Measurements from ENCODE around the gene RBMXL2. TPM values are rescaled to one million over a fixed set of nuclear protein-coding genes. Genes with fewer than 3 reads are reported as not detected.

Gene RBMXL2
- total RNA-seq, 4 donors from 2014 or later = not detected

DNA sequence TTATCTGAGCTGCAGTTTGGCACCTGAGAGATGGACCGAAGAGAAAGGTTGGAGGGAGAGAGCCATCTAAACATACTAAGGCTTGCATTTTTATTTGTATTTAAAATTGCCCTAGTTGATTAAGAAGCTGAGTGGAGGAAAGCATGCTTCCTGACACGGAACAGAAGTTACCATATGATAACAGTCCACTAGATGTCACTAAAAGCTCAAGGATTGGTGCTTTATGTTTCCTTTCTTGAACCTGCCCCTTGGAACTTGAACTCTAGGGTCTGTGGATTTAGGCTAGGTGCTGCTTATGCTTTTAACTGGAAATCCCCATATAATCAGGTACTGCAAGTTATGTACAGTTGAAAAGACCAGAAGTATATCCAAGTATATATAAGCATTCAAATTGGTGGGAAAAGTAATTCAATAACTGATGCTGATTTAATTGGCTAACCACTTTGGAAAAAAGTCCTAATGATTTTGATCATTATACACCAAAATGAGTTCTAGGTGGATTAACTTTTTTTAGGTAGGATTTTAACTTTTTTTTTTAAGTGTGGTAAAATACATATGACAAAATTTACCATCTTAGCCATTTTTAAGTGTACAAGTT lies 9.5 kb downstream of the RBMXL2 start:
- no peaks in the 10 kb centered on the region for H3K36me3 ChIP-seq
- TF ChIP-seq POLR2A (IDR thresholded peaks at IDR 0.05) = no peak
- TF ChIP-seq, protein P1, sequence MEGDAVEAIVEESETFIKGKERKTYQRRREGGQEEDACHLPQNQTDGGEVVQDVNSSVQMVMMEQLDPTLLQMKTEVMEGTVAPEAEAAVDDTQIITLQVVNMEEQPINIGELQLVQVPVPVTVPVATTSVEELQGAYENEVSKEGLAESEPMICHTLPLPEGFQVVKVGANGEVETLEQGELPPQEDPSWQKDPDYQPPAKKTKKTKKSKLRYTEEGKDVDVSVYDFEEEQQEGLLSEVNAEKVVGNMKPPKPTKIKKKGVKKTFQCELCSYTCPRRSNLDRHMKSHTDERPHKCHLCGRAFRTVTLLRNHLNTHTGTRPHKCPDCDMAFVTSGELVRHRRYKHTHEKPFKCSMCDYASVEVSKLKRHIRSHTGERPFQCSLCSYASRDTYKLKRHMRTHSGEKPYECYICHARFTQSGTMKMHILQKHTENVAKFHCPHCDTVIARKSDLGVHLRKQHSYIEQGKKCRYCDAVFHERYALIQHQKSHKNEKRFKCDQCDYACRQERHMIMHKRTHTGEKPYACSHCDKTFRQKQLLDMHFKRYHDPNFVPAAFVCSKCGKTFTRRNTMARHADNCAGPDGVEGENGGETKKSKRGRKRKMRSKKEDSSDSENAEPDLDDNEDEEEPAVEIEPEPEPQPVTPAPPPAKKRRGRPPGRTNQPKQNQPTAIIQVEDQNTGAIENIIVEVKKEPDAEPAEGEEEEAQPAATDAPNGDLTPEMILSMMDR (IDR thresholded peaks at IDR 0.05 in 4 of 5, conservative IDR thresholded peaks at IDR 0.05 in 1 of 5) = peak; percentile 15 to 59 (median 51)
- in situ Hi-C loops (cut with MboI; ENCODE audit: low sequenced_read_pairs in 4 of 4) (loop anchor here in 2 of 4 donors (10.0 to 25.0 kb wide), 2 partner anchors 589 to 596 kb away; no protein-coding TSS in a partner anchor), intact Hi-C loops (cut with DNase I; ENCODE audit: low total_unique reads) (loop anchor here (5.0 kb wide), 2 partner anchors 344 to 994 kb away; no protein-coding TSS in a partner anchor)
- H3K9me3 ChIP-seq = no peaks in the 10 kb centered on the region
- DNase-seq (no peak), ATAC-seq (no peak)
- H3K4me1 ChIP-seq = no peaks in the 10 kb centered on the region
- no peak overlapping the region for H3K27ac ChIP-seq
- no peaks in the 10 kb centered on the region for H3K27me3 ChIP-seq
- H3K4me3 ChIP-seq = no peak overlapping the region

DNA sequence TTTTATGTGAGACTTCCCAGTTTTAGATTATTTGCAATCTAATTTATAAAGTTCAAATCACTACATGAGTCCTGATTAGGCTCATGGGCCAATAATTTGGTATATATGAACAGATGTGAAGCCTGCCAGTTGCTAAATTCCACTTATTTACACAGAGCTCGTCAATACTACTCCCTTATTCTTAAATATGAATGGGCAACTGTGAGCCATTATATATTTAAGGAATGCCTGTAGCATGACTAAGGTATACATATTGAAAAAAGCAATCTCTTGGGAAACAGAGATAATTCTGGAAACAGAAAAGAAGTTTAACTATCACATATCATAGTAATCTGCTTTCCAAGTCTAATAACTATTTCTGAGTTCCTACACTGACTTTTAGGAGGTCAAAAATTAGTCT lies 27.0 kb downstream of the RBMXL2 start:
- TF ChIP-seq, protein P1 (IDR thresholded peaks at IDR 0.05 in 4 of 5, conservative IDR thresholded peaks at IDR 0.05 in 1 of 5) = no peak
- no peak for TF ChIP-seq POLR2A (IDR thresholded peaks at IDR 0.05)
- DNase-seq (no peak), ATAC-seq (no peak)
- H3K9me3 ChIP-seq = no peaks in the 10 kb centered on the region
- H3K4me3 ChIP-seq = no peak overlapping the region
- no peak overlapping the region for H3K27ac ChIP-seq
- H3K4me1 ChIP-seq = no peaks in the 10 kb centered on the region
- in situ Hi-C loops (cut with MboI; ENCODE audit: low sequenced_read_pairs in 4 of 4) (loop anchor here in 3 of 4 donors (25.0 kb wide), 2 partner anchors 322 to 572 kb away; no protein-coding TSS in a partner anchor), intact Hi-C loops (cut with DNase I; ENCODE audit: low total_unique reads) (no loop called here)
- no peaks in the 10 kb centered on the region for H3K27me3 ChIP-seq
- no peaks in the 10 kb centered on the region for H3K36me3 ChIP-seq

DNA sequence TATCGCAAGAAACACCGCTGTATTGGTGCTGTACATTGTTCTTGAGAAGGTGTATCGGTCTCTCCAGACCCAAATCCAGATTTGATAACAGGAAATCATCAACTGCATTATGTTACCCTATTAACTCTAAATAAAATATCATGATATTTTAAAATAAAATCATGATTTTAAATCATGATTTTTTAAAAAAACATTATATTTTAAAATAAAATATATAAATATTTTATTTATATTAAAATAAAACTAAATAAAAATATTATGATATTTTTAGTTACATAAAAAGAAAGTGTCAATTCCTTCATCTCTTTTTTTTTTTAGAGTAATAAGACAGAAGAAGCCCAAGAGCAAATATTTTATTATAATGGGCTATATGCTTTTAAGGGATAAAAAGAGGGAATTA lies 27.6 kb downstream of the RBMXL2 start:
- H3K27me3 ChIP-seq = no peaks in the 10 kb centered on the region
- intact Hi-C loops (cut with DNase I; ENCODE audit: low total_unique reads) = no loop called here
- TF ChIP-seq, protein P1 (IDR thresholded peaks at IDR 0.05 in 4 of 5, conservative IDR thresholded peaks at IDR 0.05 in 1 of 5) = no peak
- no peak for TF ChIP-seq POLR2A (IDR thresholded peaks at IDR 0.05)
- DNase-seq (no peak), ATAC-seq (no peak)
- H3K27ac ChIP-seq = no peak overlapping the region
- H3K36me3 ChIP-seq = no peaks in the 10 kb centered on the region
- no peak overlapping the region for H3K4me3 ChIP-seq
- no peaks in the 10 kb centered on the region for H3K4me1 ChIP-seq
- H3K9me3 ChIP-seq = no peaks in the 10 kb centered on the region
- in situ Hi-C loops (cut with MboI; ENCODE audit: low sequenced_read_pairs in 4 of 4) = loop anchor here in 3 of 4 donors (25.0 kb wide), 2 partner anchors 321 to 571 kb away; no protein-coding TSS in a partner anchor

DNA sequence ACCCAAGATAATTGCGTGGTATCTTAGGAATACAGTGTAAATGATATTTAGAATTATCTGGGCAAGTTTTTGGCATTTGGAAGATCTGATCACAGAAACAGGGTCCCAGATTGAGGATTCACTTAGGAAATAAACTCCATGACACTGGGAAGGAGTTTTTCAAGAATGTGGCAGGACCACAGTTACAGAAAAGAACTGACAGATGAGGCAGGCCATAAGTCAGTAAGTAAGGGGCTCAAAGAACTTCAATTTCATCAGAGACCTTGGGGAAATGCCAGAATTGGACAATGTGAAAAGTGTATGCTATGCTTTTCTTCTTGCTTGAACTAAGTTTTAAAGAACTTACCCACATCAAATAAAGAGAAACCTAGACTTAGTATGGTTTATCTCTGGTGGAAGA lies 49.3 kb downstream of the RBMXL2 start:
- no peaks in the 10 kb centered on the region for H3K36me3 ChIP-seq
- TF ChIP-seq, protein P1 (IDR thresholded peaks at IDR 0.05 in 4 of 5, conservative IDR thresholded peaks at IDR 0.05 in 1 of 5) = no peak
- no peak for TF ChIP-seq POLR2A (IDR thresholded peaks at IDR 0.05)
- in situ Hi-C loops (cut with MboI; ENCODE audit: low sequenced_read_pairs in 4 of 4) (no loop called here), intact Hi-C loops (cut with DNase I; ENCODE audit: low total_unique reads) (no loop called here)
- H3K4me1 ChIP-seq = no peaks in the 10 kb centered on the region
- H3K9me3 ChIP-seq = no peaks in the 10 kb centered on the region
- DNase-seq = no peak
- H3K27me3 ChIP-seq = no peaks in the 10 kb centered on the region
- H3K27ac ChIP-seq = no peak overlapping the region
- H3K4me3 ChIP-seq = no peak overlapping the region
- no peak for ATAC-seq

Other genes starting within 250 kb of the RBMXL2 start
- gene OR10A5, start 243.3 kb upstream of the RBMXL2 start, total RNA-seq = not detected
- gene OR10A2, start 225.9 kb upstream of the RBMXL2 start, total RNA-seq = not detected
- not detected for gene OR10A4, start 212.4 kb upstream of the RBMXL2 start, total RNA-seq
- not detected for gene OR2D2, start 196.5 kb upstream of the RBMXL2 start, total RNA-seq
- not detected for gene OR2D3, start 168.0 kb upstream of the RBMXL2 start, total RNA-seq
- under 1 TPM in 3 of 4 donors, not detected in 1; 0.36 to 0.44 (median 0.39) TPM for gene ZNF215, start 162.6 kb upstream of the RBMXL2 start, total RNA-seq
- gene ZNF214, start 68.7 kb upstream of the RBMXL2 start, total RNA-seq = 1 to 10 TPM in 2 of 4 donors, under 1 TPM in 2; 0.75 to 2.0 (median 1.2) TPM
- not detected for gene NLRP14, start 68.5 kb upstream of the RBMXL2 start, total RNA-seq
- gene SYT9, start 162.9 kb downstream of the RBMXL2 start, total RNA-seq = under 1 TPM in 1 of 4 donors, not detected in 3; 0.09 TPM

Data from gastrocnemius medialis (tissue), 4 donors.